Measurements from ENCODE around the gene LACTB. TPM values are rescaled to one million over a fixed set of nuclear protein-coding genes. Genes with fewer than 3 reads are reported as not detected.

LACTB gene
- total RNA-seq, 4 donors from 2014 or later: 13.6 to 25.0 (median 19.4) TPM

GRCh38 chr15:63136742-63137141 lies 15.1 kb downstream of the LACTB start:
- 69 to 85% methylated on average over 2 of the region's 2 CpGs for WGBS, 2 donors

GRCh38 chr15:63140936-63141335 lies 19.3 kb downstream of the LACTB start:
- no peak for DNase-seq (ENCODE audit: low spot score in 2 of 2)
- no peak overlapping the region for H3K4me3 ChIP-seq (ENCODE audit: low read depth, poor library complexity, severe bottlenecking)
- 94 to 95% methylated on average over 2 of the region's 2 CpGs for WGBS, 2 donors
- intact Hi-C loops (cut with DNase I; ENCODE audit: low total_unique reads): no loop called here
- TF ChIP-seq POLR2A (IDR thresholded peaks at IDR 0.05) (no peak), CTCF (IDR thresholded peaks at IDR 0.05) (no peak)

More at GRCh38 chr15:63136742-63137141, 15.1 kb downstream of the LACTB start:
- H3K4me3 ChIP-seq (ENCODE audit: low read depth, poor library complexity, severe bottlenecking): no peak overlapping the region
- intact Hi-C loops (cut with DNase I; ENCODE audit: low total_unique reads): no loop called here
- TF ChIP-seq POLR2A (IDR thresholded peaks at IDR 0.05) (no peak), CTCF (IDR thresholded peaks at IDR 0.05) (no peak)
- no peak for DNase-seq (ENCODE audit: low spot score in 2 of 2)

- TF ChIP-seq POLR2A (IDR thresholded peaks at IDR 0.05): no peak
- TF ChIP-seq CTCF (IDR thresholded peaks at IDR 0.05): no peak
- WGBS, 2 donors: 93 to 94% methylated on average over 2 of the region's 2 CpGs
- intact Hi-C loops (cut with DNase I; ENCODE audit: low total_unique reads): no loop called here
- H3K4me3 ChIP-seq (ENCODE audit: low read depth, poor library complexity, severe bottlenecking): no peak overlapping the region
- no peak for DNase-seq (ENCODE audit: low spot score in 2 of 2)
Observed at GRCh38 chr15:63145426-63145825, 23.8 kb downstream of the LACTB start.

- WGBS, 2 donors: 76 to 80% methylated on average over 3 of the region's 3 CpGs
- DNase-seq (ENCODE audit: low spot score in 2 of 2): no peak
Observed at GRCh38 chr15:63146684-63147083, 25.0 kb downstream of the LACTB start.

GRCh38 chr15:63151665-63152064 lies 30.0 kb downstream of the LACTB start:
- DNase-seq (ENCODE audit: low spot score in 2 of 2): no peak
- H3K4me3 ChIP-seq (ENCODE audit: low read depth, poor library complexity, severe bottlenecking): no peak overlapping the region
- TF ChIP-seq CTCF (IDR thresholded peaks at IDR 0.05) (no peak), POLR2A (IDR thresholded peaks at IDR 0.05) (no peak)
- WGBS, 2 donors: 93 to 100% methylated on average over 1 of the region's 1 CpG
- intact Hi-C loops (cut with DNase I; ENCODE audit: low total_unique reads): no loop called here

More at GRCh38 chr15:63146684-63147083, 25.0 kb downstream of the LACTB start:
- H3K4me3 ChIP-seq (ENCODE audit: low read depth, poor library complexity, severe bottlenecking): no peak overlapping the region
- no peak for TF ChIP-seq CTCF (IDR thresholded peaks at IDR 0.05)
- no peak for TF ChIP-seq POLR2A (IDR thresholded peaks at IDR 0.05)
- intact Hi-C loops (cut with DNase I; ENCODE audit: low total_unique reads): no loop called here

- no peak for DNase-seq (ENCODE audit: low spot score in 2 of 2)
- no peak for TF ChIP-seq CTCF (IDR thresholded peaks at IDR 0.05)
- intact Hi-C loops (cut with DNase I; ENCODE audit: low total_unique reads): no loop called here
- H3K4me3 ChIP-seq (ENCODE audit: low read depth, poor library complexity, severe bottlenecking): no peak overlapping the region
- WGBS, 2 donors: 62 to 67% methylated on average over 3 of the region's 3 CpGs
Observed at GRCh38 chr15:63155486-63155885, 33.8 kb downstream of the LACTB start.
